ENCODE data around the gene UTY. TPM values are rescaled to one million over a fixed set of nuclear protein-coding genes. Genes with fewer than 3 reads are reported as not detected.
A peak's percentile ranks its signal among the peaks of the same experiment; 100 is the strongest.

UTY gene
- total and polyA plus RNA-seq, 8 donors: 0.20 to 27.5 (median 22.9) TPM; not detected in 1

GRCh38 chrY:13435206-13435967, 44.4 kb downstream of the UTY start:
- ATAC-seq: no peak

GRCh38 chrY:13432293-13433025, 47.4 kb downstream of the UTY start:
- Histone ChIP-seq H3K4me1 (no peaks in the 10 kb centered on the region), H3K4me3 (no peak overlapping the region), H3K9me3 (peaks cover 0 to 13% of the 10 kb centered on the region in 2 donors), H3K36me3 (no peaks in the 10 kb centered on the region), H3K27me3 (no peaks in the 10 kb centered on the region), H3K27ac (no peak overlapping the region)
- TF ChIP-seq CTCF (IDR thresholded peaks at IDR 0.05): no peak
- no peak for ATAC-seq
- intact Hi-C loops (cut with DNase I): no loop called here
- no peak for DNase-seq

More at GRCh38 chrY:13435206-13435967, 44.4 kb downstream of the UTY start:
- no peaks in the 10 kb centered on the region for H3K27me3 ChIP-seq
- intact Hi-C loops (cut with DNase I): no loop called here
- peak overlapping the region in 1 of 2 donors; percentile 36 for H3K4me3 ChIP-seq
- no peak for TF ChIP-seq CTCF (IDR thresholded peaks at IDR 0.05)
- peaks cover 0 to under 1% of the 10 kb centered on the region in 2 donors for H3K9me3 ChIP-seq
- no peaks in the 10 kb centered on the region for H3K36me3 ChIP-seq
- H3K27ac ChIP-seq: peak overlapping the region in 1 of 2 donors; percentile 48
- DNase-seq: no peak
- H3K4me1 ChIP-seq: no peaks in the 10 kb centered on the region

GRCh38 chrY:13429551-13429950, 50.3 kb downstream of the UTY start:
- intact Hi-C loops (cut with DNase I): no loop called here
- no peaks in the 10 kb centered on the region for H3K36me3 ChIP-seq
- no peak overlapping the region for H3K27ac ChIP-seq
- DNase-seq (no peak), ATAC-seq (no peak)
- TF ChIP-seq CTCF (IDR thresholded peaks at IDR 0.05): no peak
- H3K9me3 ChIP-seq: peaks cover 0 to 13% of the 10 kb centered on the region in 2 donors
- no peaks in the 10 kb centered on the region for H3K27me3 ChIP-seq
- H3K4me1 ChIP-seq: no peaks in the 10 kb centered on the region
- no peak overlapping the region for H3K4me3 ChIP-seq

GRCh38 chrY:13423281-13423732, 56.5 kb downstream of the UTY start:
- no peak for DNase-seq
- Histone ChIP-seq H3K9me3 (no peaks in the 10 kb centered on the region), H3K27ac (peak overlapping the region in 1 of 2 donors; percentile 37), H3K36me3 (no peaks in the 10 kb centered on the region), H3K4me3 (no peak overlapping the region), H3K27me3 (no peaks in the 10 kb centered on the region), H3K4me1 (peaks cover 0 to 8% of the 10 kb centered on the region in 2 donors)
- TF ChIP-seq CTCF (IDR thresholded peaks at IDR 0.05): no peak
- ATAC-seq: no peak
- intact Hi-C loops (cut with DNase I): no loop called here

All from left lung (tissue), 10 donors.